T-cell (primary cell): ENCODE data around the gene HIBADH. TPM values are rescaled to one million over a fixed set of nuclear protein-coding genes. Genes with fewer than 3 reads are reported as not detected.

ENCODE experiments used
- ATAC-seq, 4 experiments: fragments of 200-7000 bp in 3 of 4; fragments of 150-1000 bp in 1 of 4; cut with Tn5 transposase; replicated peaks in 1 of 4; 1 replicate in 3 of 4; 2 replicates in 1 of 4; pipeline ENCODE4 v1.10.0; 2021; ENCODE audit warnings: moderate library complexity in 3 of 4, mild to moderate bottlenecking in 2 of 4, moderate number of reproducible peaks in 1 of 4
- CTCF ChIA-PET, 2 donors: fragments of 300-600 bp; sonication (Branson Sonifier 250); formaldehyde crosslinking; loops; one replicate each; lab custom pipeline; 2022; ENCODE audit warnings: antibody characterized with exemption in 2 of 2; lab: Charles Lee
- POLR2A ChIA-PET, 2 donors: fragments of 300-600 bp; sonication (Branson Sonifier 250); formaldehyde crosslinking; loops; one replicate each; lab custom pipeline; 2022; ENCODE audit warnings: antibody characterized with exemption in 2 of 2; lab: Charles Lee
- DNase-seq, 35 experiments: peaks; one replicate each; pipeline versions ENCODE4 v3.0.0 to v3.0.0-alpha.2; 2013 to 2023
- H3K27ac ChIP-seq: one replicate; pipeline ENCODE4 v1.5.1; 2013; ENCODE audit warnings: low read length
- H3K27me3 ChIP-seq, 2 experiments: replicated peaks in 1 of 2; 1 replicate in 1 of 2; 2 replicates in 1 of 2; pipeline versions ENCODE4 v1.6.1 to v1.7.0; 2013; ENCODE audit warnings: low read length in 1 of 2, mixed read lengths in 1 of 2; ENCODE audit not compliant: control insufficient read depth in 2 of 2, insufficient read depth in 2 of 2; ENCODE audit errors: extremely low read depth in 1 of 2
- H3K36me3 ChIP-seq, 2 donors: 1 replicate in 1 of 2; 2 replicates in 1 of 2; pipeline versions ENCODE4 v1.6.1 to v1.7.0; 2013; ENCODE audit warnings: low read length in 1 of 2; ENCODE audit not compliant: control insufficient read depth in 2 of 2, insufficient read depth in 1 of 2; ENCODE audit errors: extremely low read depth in 1 of 2
- H3K4me1 ChIP-seq, 2 experiments: 1 replicate in 1 of 2; 2 replicates in 1 of 2; pipeline versions ENCODE4 v1.6.1 to v1.7.0; 2013; ENCODE audit warnings: low read length in 2 of 2, mixed read lengths in 1 of 2; ENCODE audit not compliant: insufficient read depth in 2 of 2, control insufficient read depth in 1 of 2; ENCODE audit errors: extremely low read depth in 1 of 2
- H3K4me3 ChIP-seq, 2 donors: 1 replicate in 1 of 2; 2 replicates in 1 of 2; pipeline versions ENCODE4 v1.5.1 to v1.7.0; 2013; ENCODE audit warnings: mild to moderate bottlenecking in 2 of 2, low read length in 1 of 2, moderate library complexity in 1 of 2; ENCODE audit not compliant: control insufficient read depth in 1 of 2; ENCODE audit errors: extremely low read depth in 1 of 2
- H3K9me3 ChIP-seq: 2 replicates; pipeline ENCODE4 v1.7.0; 2013
- H3K27ac Mint-ChIP-seq, 2 donors: one replicate each; pipeline ENCODE4 v1.8.0; 2020 to 2021; ENCODE audit warnings: mild to moderate bottlenecking in 2 of 2, mixed read lengths in 2 of 2
- H3K27me3 Mint-ChIP-seq, 2 donors: one replicate each; pipeline ENCODE4 v1.8.0; 2021 to 2022; ENCODE audit warnings: mixed read lengths in 2 of 2
- H3K36me3 Mint-ChIP-seq: one replicate; pipeline ENCODE4 v1.8.0; 2021; ENCODE audit warnings: mixed read lengths
- H3K4me1 Mint-ChIP-seq, 3 donors: one replicate each; pipeline ENCODE4 v1.8.0; 2020 to 2022; ENCODE audit warnings: mixed read lengths in 3 of 3, mild to moderate bottlenecking in 1 of 3
- H3K4me3 Mint-ChIP-seq, 3 donors: one replicate each; pipeline ENCODE4 v1.8.0; 2020 to 2022; ENCODE audit warnings: mild to moderate bottlenecking in 3 of 3, mixed read lengths in 3 of 3, moderate library complexity in 3 of 3
- H3K9me3 Mint-ChIP-seq, 3 donors: one replicate each; pipeline ENCODE4 v1.8.0; 2020 to 2022; ENCODE audit warnings: mixed read lengths in 3 of 3
- WGBS: methylation state at CpG from one replicate; pipeline ENCODE4 v1.1.5; 2013; ENCODE audit warnings: missing lambda C conversion rate; ENCODE audit not compliant: insufficient coverage; 5-methylcytosine and 5-hydroxymethylcytosine counted together
- total RNA-seq, 35 experiments: library from RNA in 6 of 35; stranded (reverse) in 6 of 35; fragments of 120-200 nt in 1 of 35; gene quantifications; one replicate each; pipeline versions ENCODE4 v1.2.1 to v1.2.4 and lab custom pipeline; 2013 to 2026

HIBADH gene
- total RNA-seq, 5 donors from 2014 or later (not counting 1 experiment from before 2014, with no cell fraction given) = 9.8 to 12.5 (median 12.0) TPM

- H3K27me3 Mint-ChIP-seq = no peaks in the 10 kb centered on the region
- no peak overlapping the region for H3K27ac Mint-ChIP-seq
- H3K9me3 Mint-ChIP-seq = no peaks in the 10 kb centered on the region
- no CpG with 5 or more reads among the region's 5 CpGs for WGBS
- no peak for DNase-seq
- Histone ChIP-seq H3K27me3 (no peaks in the 10 kb centered on the region), H3K27ac (no peak overlapping the region), H3K4me1 (no peaks in the 10 kb centered on the region), H3K36me3 (no peaks in the 10 kb centered on the region), H3K4me3 (no peak overlapping the region), H3K9me3 (no peaks in the 10 kb centered on the region)
- ATAC-seq = no peak
- ChIA-PET CTCF (interaction anchor here in 1 of 2 donors (0.6 kb wide), 1 partner anchor 311 kb away, joined by 3 read pairs; no protein-coding TSS in a partner anchor), POLR2A (no interaction called here)
- H3K36me3 Mint-ChIP-seq = peaks cover 7% of the 10 kb centered on the region
- no peak overlapping the region for H3K4me3 Mint-ChIP-seq
- no peaks in the 10 kb centered on the region for H3K4me1 Mint-ChIP-seq
Measured at GRCh38 chr7:27553273-27553672, 109.4 kb downstream of the HIBADH start.

- ATAC-seq (no peak), DNase-seq (no peak)
- CTCF ChIA-PET = no interaction called here
- Mint-ChIP-seq H3K9me3 (no peaks in the 10 kb centered on the region), H3K4me1 (no peaks in the 10 kb centered on the region), H3K4me3 (no peak overlapping the region), H3K27me3 (no peaks in the 10 kb centered on the region), H3K36me3 (peaks cover 8% of the 10 kb centered on the region), H3K27ac (no peak overlapping the region)
- Histone ChIP-seq H3K36me3 (no peaks in the 10 kb centered on the region), H3K4me1 (no peaks in the 10 kb centered on the region), H3K27me3 (no peaks in the 10 kb centered on the region), H3K9me3 (no peaks in the 10 kb centered on the region), H3K4me3 (no peak overlapping the region), H3K27ac (no peak overlapping the region)
- WGBS = 100% methylated on average over 1 of the region's 8 CpGs
- POLR2A ChIA-PET = no interaction called here
Measured at GRCh38 chr7:27551803-27552400, 110.8 kb downstream of the HIBADH start.

GRCh38 chr7:27549606-27550005 is 113.1 kb downstream of the HIBADH start:
- no peaks in the 10 kb centered on the region for H3K27me3 Mint-ChIP-seq
- ATAC-seq = no peak
- no peak for DNase-seq
- H3K4me1 Mint-ChIP-seq = no peaks in the 10 kb centered on the region
- H3K4me1 ChIP-seq = no peaks in the 10 kb centered on the region
- no peak overlapping the region for H3K4me3 ChIP-seq
- no CpG with 5 or more reads among the region's 2 CpGs for WGBS
- ChIA-PET POLR2A (no interaction called here), CTCF (no interaction called here)
- no peaks in the 10 kb centered on the region for H3K36me3 ChIP-seq
- H3K36me3 Mint-ChIP-seq = peaks cover 11% of the 10 kb centered on the region
- H3K27ac ChIP-seq = no peak overlapping the region
- H3K27ac Mint-ChIP-seq = no peak overlapping the region
- no peaks in the 10 kb centered on the region for H3K27me3 ChIP-seq
- no peaks in the 10 kb centered on the region for H3K9me3 ChIP-seq
- H3K4me3 Mint-ChIP-seq = no peak overlapping the region
- H3K9me3 Mint-ChIP-seq = no peaks in the 10 kb centered on the region

GRCh38 chr7:27548304-27548703 is 114.4 kb downstream of the HIBADH start:
- CTCF ChIA-PET = no interaction called here
- Histone ChIP-seq H3K36me3 (no peaks in the 10 kb centered on the region), H3K27ac (no peak overlapping the region), H3K27me3 (no peaks in the 10 kb centered on the region), H3K4me3 (no peak overlapping the region), H3K9me3 (no peaks in the 10 kb centered on the region), H3K4me1 (no peaks in the 10 kb centered on the region)
- Mint-ChIP-seq H3K36me3 (peaks cover 19% of the 10 kb centered on the region), H3K4me1 (no peaks in the 10 kb centered on the region), H3K27me3 (no peaks in the 10 kb centered on the region), H3K9me3 (no peaks in the 10 kb centered on the region), H3K27ac (no peak overlapping the region), H3K4me3 (no peak overlapping the region)
- DNase-seq = no peak
- POLR2A ChIA-PET = no interaction called here
- WGBS = no CpG with 5 or more reads among the region's 1 CpG
- ATAC-seq = no peak

GRCh38 chr7:27547401-27547800 is 115.3 kb downstream of the HIBADH start:
- DNase-seq (no peak), ATAC-seq (no peak)
- H3K9me3 Mint-ChIP-seq = no peaks in the 10 kb centered on the region
- Histone ChIP-seq H3K27ac (no peak overlapping the region), H3K9me3 (no peaks in the 10 kb centered on the region), H3K4me1 (no peaks in the 10 kb centered on the region), H3K27me3 (no peaks in the 10 kb centered on the region), H3K4me3 (no peak overlapping the region), H3K36me3 (no peaks in the 10 kb centered on the region)
- H3K36me3 Mint-ChIP-seq = peaks cover 28% of the 10 kb centered on the region
- H3K4me3 Mint-ChIP-seq = no peak overlapping the region
- H3K27ac Mint-ChIP-seq = no peak overlapping the region
- ChIA-PET POLR2A (no interaction called here), CTCF (no interaction called here)
- no peaks in the 10 kb centered on the region for H3K27me3 Mint-ChIP-seq
- no CpG with 5 or more reads among the region's 1 CpG for WGBS
- no peaks in the 10 kb centered on the region for H3K4me1 Mint-ChIP-seq

GRCh38 chr7:27546610-27547009 is 116.1 kb downstream of the HIBADH start:
- no peak overlapping the region for H3K4me3 ChIP-seq
- Mint-ChIP-seq H3K36me3 (peaks cover 34% of the 10 kb centered on the region), H3K4me3 (no peak overlapping the region), H3K9me3 (peaks cover 0 to under 1% (median 0%) of the 10 kb centered on the region in 3 donors), H3K4me1 (no peaks in the 10 kb centered on the region), H3K27ac (no peak overlapping the region), H3K27me3 (no peaks in the 10 kb centered on the region)
- DNase-seq (no peak), ATAC-seq (no peak)
- ChIA-PET POLR2A (no interaction called here), CTCF (no interaction called here)
- H3K27ac ChIP-seq = no peak overlapping the region
- H3K9me3 ChIP-seq = no peaks in the 10 kb centered on the region
- H3K4me1 ChIP-seq = no peaks in the 10 kb centered on the region
- H3K36me3 ChIP-seq = peaks cover 0 to 4% of the 10 kb centered on the region in 2 donors
- WGBS = 50% methylated on average over 1 of the region's 1 CpG
- H3K27me3 ChIP-seq = no peaks in the 10 kb centered on the region

GRCh38 chr7:27535795-27536194 is 126.9 kb downstream of the HIBADH start:
- Mint-ChIP-seq H3K27me3 (no peaks in the 10 kb centered on the region), H3K27ac (no peak overlapping the region), H3K9me3 (no peaks in the 10 kb centered on the region), H3K4me3 (no peak overlapping the region), H3K36me3 (peaks cover 48% of the 10 kb centered on the region), H3K4me1 (no peaks in the 10 kb centered on the region)
- no peak for ATAC-seq
- POLR2A ChIA-PET = no interaction called here
- H3K27me3 ChIP-seq = no peaks in the 10 kb centered on the region
- H3K4me3 ChIP-seq = no peak overlapping the region
- no peak overlapping the region for H3K27ac ChIP-seq
- CTCF ChIA-PET = no interaction called here
- H3K36me3 ChIP-seq = peaks cover 0 to 9% of the 10 kb centered on the region in 2 donors
- no peaks in the 10 kb centered on the region for H3K9me3 ChIP-seq
- H3K4me1 ChIP-seq = no peaks in the 10 kb centered on the region
- WGBS = 100% methylated on average over 3 of the region's 4 CpGs
- DNase-seq = no peak
